Fibroblast of skin of left quadriceps (primary cell): ENCODE data around the gene ZGPAT.
"Not testable (repeated sequence)": the region's sequence is repeated elsewhere in the genome, so short reads cannot be mapped to it uniquely, and the experiment has no call there.

Source experiments
- DNase-seq, 2 experiments: peaks; one replicate each; pipeline ENCODE4 v3.0.0-alpha.2; 2013; ENCODE audit warnings: low read depth in 2 of 2

The ZGPAT gene

DNA sequence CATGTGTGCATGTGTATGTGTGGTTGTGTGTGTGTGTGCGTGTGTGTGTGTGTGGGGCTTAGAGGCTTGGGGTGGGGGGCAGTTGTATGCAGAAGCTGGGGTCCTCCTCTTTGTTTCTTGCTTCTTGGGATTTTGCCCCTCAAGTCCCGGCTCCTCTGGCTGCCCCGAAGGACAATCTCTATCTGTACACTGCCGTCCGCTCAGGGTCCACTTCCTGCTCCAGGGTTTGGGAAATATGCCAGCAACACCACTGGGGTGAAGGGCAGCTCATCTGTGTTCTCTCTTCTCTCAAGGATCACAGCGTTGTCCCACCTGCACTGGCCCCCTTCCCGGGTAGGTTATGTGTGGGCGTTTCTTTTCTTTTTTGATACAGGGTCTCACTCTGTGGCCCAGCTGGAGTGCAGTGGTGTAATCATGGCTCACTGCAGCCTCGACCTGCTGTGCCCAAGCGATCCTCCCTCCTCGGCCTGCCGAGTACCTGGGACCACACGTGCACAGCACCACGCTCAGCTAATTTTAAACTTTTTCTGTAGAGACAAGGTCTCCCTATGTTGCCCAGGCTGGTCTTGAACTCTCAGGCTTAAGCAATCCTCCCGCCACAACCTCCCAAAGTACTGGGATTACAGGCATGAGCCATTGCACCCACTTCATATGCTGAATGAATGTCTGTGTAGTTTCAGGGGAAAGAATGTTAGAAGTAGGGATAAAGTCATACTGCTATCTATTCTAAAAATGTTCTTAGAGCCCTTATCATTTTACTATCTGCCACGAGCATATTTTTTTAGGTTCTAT is 57.4 kb downstream of the ZGPAT start:
- DNase-seq: no peak

DNA sequence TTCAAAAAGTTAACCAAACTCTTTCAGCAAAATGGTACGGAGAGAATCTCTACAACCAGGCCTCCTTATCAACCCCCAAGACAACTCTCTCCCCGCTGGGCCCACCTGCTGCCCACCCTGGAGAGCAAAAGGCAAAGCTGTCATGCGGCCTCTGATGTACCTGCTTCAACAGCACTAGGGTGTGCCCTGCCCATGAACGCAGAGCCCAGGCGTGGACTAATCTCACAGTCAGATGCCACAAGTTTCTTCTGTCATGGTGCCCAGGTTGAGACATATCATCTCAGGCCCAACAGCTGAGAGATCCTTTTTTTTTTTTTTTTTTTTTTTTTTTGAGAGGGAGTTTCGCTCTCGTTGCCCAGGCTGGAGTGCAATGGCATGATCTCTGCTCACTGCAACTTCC is 58.1 kb downstream of the ZGPAT start:
- DNase-seq: no peak

DNA sequence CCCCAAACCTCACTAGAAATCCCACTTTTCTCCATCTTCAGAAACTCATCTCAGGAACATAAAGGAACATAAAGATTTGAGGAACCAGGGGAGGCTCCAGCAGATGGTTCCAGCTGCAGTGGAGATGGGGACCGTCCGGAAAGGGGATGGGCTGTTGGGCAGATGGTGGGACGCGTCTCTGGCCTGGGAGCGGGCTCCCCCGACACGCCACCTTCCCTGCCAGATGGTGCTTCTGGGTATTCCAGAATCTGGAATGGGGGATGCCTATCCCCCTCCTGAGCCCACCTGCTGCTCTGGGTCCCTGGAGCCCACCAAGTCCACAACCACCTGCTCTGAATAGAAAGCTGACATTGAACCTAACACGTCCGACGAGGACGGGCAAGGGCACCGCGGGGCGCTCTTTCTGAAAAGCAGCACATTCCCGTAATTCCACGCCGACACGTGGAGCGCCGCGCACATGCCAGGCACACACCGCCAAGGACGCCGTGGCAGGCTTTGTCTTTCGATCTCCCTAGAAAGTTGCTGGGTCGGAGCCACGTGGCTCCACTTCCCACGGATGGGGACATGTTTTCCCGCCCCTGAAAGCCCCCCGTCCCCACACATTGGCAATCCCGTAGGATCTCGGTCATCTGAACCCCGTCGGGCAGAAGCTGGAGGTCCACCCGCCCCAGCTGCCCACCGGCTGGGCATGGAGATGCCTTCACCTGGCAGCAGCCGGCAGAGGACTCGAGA is 59.0 kb downstream of the ZGPAT start:
- DNase-seq: no peak

DNA sequence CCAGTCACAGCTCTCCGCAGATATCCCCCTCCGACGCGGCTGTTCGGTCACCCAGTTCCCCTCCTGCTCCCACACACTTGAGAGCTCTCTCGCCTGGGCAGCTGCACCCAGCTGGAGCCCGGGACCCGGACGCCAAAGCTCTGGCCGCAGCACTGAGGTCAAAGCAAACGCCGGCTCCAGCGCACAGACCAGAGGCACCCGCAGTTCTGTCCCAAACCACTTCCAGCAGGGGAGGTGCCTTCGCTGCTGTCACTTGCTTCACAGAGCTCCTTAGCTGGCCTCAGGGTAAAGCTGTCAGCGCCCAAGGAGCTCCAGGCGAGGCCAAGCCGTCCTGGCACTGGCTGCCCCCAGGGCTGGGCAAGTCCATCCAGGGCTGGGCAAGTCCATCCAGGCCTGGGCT is 59.6 kb downstream of the ZGPAT start:
- no peak for DNase-seq

DNA sequence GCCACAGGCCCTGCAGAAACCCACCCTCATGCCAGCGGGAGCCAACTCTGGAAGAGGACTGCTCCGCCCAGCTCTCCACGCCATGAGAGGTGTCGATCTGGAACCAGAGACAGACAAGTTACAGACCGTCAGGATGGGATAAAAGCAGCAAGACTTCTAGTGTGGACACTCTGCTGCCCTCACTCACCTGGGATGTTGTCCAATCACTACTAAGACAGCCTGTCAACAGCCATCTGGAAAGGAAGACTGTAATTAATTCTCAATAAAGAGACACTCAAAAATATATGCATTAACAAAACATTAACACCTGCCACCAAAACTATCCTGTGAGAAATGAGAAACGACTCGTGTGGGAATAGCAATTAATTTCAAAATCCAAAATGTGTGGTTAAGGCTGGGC is 60.0 kb downstream of the ZGPAT start:
- no peak for DNase-seq

DNA sequence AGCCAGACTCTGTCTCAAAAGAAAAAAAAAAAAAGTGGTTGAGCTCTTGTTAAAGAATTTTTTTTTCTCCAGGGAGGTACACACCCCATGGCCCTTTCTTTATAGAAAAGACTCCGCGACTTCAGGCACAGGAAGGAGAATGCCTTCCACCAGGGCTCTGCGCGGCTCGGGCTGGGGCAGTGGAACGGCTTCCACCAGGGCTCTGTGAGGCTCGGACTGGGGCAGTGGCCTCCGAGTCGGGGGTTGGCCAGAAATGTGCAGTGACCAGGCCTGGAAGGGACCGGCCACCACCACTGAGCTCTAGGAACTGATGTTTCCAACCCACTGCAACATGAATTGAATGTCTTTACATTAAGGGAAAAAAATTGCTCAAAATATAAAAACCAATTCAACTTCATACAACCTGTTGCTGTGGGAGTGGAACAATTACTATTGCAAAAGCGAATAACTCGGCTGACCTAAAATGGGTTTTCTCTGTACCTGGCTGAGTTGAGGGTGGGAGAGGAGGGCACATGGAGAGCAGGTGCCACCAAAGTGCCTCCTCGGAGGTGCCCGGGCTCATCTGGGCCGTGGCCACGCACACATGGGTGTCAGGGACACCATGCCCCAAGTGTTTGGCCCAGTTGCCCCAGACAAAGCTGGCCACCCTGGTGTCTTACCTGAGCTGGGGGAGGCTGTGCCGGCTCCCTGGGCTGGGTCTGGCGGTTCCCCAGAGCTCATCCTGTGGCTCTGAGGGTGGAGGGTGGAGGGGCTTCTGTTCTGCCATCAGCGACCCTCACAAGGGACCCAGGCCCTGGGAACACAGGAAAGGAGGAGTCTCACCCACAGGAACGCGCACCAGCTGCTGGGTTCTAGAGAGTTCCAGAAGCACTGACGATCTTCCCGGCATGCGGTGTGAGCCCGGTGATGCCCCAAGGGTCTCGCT is 61.0 kb downstream of the ZGPAT start:
- DNase-seq: no peak

DNA sequence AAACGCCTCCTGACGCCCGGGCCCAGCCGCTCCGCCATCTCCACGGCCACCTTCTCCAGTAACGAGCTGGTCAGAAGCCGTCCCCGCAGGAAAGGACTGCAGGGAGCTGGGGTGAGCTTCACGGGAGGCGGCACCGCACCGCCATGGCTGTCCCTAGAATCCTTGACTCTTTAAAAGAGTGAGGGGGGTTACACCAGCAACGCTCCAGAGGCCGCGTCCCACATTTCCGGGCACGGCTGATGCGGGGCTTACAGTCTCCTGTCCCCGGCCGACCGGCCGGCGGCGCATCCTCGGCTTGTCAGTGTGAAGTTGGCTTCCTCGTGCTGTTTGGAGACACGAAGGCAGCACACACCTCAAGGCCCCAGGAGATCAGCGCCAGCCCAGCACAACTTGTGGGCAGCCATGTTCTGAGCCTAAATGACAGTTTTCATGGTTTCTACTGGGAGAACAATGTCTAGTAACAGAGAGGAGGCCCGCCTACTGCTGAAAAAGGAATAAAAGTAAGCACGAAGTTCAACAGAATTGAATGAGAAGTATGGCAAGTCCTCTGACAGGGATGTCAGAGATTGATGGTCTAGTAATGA is 62.1 kb downstream of the ZGPAT start:
- DNase-seq: no peak

DNA sequence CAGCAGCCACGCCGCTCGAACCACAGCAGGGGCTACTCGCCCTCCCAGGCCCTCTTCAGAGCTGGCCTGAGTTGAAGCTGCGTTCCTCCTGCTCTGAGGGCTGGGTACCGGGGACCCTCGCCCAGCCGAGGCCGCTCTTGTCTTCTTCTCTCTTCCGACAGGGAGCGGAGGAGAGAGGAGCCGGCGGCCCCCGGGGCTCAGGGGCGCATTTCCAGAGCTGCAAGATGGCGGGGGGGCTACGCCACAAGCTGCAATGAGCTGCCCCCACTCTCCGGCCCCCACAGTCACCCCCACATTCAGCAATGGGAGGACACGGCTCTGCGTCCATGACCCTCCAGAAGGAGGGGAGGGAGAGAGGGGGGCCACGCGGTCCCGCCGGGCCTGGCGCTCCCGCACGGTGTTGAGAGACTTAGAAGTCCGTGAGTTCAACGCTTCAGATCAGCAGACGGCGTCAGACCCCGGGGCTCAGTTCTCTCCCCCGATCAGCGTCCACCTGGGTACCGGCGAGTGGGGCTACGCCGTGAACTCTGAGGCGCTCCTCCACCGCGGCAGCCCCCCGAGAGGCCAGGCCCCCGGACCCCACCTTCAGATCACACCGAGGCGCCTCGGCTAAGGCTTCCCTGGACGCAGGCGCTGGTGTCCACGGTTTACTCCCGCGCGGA is 63.3 kb downstream of the ZGPAT start:
- no peak for DNase-seq

DNA sequence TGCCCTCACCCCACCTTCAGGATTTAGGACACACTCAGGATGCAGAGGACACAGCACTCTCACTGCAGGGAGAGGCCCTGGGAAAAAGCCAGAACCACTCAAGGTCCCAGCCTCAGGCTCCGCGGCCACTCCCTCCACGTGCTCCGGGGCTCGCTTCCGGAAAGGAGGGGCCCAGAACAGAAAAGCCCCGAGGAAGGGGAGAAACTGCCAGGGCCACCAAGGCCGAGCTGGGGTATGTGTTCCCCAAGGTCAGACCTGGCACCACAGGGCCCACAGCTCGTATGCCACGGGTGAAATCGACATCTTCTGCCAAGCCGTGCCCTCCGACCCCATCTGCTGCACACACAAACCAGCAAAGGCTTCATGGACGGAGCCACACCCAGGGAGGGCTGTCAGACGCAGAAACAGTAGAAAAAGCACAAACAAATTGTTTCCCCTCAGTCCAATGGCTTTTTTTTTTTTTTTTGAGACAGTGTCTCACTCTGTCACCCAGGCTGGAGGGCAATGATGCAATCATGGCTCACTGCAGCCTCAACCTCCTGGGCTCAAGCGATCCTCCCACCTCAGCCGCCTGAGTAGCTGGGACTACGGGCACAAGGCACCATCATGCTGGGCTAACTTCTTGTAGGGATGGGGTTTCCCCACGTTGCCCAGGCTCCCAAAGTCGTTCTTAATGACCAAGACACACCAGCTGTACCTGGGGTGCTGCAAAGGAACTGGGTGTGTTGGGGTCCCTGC is 65.1 kb downstream of the ZGPAT start:
- no peak for DNase-seq

DNA sequence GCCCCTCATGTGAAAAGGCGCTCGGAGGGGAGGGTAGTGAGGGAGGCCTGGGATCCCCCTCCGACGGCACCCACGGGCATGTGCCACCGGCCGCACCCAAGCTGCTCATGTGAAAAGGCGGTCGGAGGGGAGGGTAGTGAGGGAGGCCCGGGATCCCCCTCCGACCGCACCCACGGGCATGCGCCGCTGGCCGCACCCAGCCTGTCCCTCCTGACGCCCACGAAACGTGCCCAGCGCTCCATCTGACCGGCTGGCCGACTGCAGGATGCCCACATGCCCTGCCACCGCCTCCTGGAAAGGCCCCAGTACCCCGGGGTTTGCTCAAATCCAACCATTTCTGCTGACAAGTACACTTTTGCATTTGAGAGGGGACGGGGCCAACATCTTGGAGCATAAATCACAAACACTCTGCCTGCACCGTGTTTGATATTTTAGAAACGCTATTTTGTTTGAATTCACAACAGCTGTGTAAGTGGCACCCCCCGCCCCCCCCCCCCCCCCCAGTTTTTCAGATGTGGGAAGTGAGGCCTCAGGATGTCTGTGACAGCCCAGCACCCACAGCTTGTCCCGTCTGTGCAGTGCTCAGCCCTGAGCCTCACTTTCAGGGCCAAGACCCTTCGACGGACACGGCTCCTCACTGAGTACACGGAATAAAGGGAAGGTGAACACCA is 65.9 kb downstream of the ZGPAT start:
- DNase-seq: no peak

DNA sequence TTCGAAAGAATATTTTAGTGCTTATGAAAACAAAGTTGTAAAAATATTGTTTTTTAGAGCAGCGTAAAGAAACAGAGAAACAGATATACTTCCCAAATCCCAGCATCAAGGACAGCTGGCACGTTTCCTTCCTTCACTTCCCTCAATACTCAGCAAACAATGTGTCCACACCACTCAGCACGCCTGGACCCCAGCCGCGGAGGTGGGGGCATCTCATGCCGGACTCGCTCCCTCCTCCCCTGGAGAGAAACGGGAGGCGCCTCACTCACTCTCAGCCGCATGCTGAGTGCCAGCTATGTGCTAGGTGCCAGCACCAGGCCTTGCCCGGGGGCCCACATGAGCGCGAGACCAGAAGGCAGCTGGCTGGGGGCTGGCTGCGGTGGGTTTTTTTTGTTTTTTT is 66.5 kb downstream of the ZGPAT start:
- no peak for DNase-seq

DNA sequence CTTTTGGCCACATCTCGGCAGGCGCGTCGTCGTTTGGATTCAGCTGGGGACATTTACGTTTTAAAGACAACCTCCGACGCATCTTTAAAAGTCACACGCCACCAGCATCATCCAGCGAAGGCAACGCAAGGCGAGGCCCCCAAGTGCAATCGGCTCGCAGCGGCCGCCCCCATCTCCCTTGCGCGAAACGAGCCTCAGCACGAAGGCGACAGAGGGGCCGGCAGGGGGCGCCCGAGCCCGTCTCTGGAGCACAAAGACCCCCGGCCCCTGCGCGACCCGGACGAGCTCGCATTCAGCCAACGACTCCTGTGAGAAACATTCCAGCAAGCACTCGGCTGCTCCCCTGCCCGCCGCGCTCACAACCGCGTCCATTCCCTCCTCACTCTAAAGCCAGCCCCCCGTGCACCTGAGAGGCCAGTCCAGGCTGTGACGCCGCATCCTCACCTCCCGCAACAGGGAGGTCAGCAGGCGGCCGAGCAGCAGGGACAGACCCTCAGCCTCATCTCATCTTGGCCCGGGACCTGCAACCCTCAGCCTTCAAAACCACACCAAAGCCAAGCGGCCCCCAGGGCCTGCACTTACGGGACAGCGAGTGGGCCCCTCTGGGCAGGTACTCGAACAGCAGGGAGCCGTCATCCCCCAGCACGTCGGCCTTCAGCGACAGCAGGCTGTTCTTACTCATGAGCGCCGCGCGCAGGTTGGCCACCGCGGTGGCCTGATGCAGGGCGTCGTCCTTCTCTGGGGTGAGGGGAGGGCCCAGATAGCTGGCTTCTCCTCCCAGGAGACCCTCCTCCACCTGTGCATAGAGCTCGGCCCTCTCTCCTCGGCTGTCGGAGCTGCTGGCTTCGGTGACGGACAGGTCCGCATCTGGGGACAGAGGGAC is 67.5 kb downstream of the ZGPAT start:
- DNase-seq: peak in 1 of 2 experiments; percentile 15

DNA sequence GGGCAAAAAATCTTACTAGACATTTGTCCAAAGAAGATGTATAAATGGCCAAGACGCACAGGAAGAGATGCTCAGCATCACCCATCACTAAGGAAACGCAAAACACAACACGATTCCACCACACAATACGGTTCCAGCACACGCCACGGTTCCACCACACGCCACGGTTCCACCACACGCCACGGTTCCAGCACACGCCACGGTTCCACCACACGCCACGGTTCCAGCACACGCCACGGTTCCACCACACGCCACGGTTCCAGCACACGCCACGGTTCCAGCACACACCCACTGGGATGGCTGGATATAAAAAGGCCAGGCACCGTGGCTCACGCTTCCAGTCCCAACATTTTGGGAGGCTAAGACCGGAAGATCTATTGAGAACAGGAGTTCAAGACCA is 69.0 kb downstream of the ZGPAT start:
- DNase-seq: not testable (repeated sequence)

DNA sequence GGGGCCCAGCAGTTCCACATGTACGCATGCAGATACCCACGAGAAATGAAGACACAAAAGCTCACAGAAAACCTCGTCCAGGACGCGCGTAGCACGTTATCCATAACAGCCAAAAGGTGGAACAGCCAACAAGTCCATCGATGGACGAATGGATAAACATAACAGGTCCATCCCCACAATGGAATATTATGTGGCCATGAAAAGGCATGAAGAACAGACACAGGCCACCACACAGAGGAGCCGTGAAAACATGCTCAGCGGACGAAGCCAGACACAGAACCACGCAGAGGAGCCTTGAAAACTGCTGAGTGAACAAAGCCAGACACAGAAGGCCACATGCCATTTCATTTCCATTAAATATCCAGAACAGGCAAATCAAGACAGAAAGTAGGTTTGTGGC is 69.8 kb downstream of the ZGPAT start:
- no peak for DNase-seq

DNA sequence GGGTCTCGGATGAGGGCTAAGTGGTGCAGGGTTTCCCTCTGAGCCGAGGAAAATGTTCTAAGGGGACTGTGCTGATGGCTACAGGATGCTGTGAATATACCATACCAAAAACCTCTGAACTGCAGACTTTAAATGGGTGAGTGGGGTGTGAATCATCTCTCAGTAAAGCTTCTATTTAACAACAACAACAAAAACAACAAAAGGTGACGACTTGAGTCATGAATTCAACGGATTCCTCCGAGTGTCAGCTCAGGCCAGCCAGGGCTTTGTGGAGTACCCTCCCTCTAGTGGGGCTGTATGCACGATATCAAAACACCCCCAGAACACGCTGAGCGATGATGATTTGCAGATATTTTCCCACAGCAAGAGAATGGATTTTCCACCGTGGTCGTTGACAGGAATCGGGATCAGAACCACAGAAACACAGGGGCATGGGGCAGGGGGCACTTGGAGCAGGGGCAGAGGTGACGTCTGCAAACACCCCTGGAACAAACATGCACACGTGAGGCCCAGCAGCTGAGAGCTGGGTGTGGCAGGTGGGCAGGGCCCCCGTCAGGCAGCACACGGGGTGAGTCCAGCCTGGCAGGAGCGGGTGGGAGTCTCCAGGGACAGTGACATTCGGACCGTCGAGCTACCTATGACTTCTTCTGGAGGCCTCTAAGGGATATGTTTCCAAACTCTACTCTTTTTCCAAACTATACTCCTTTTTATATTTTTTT is 70.4 kb downstream of the ZGPAT start:
- no peak for DNase-seq

DNA sequence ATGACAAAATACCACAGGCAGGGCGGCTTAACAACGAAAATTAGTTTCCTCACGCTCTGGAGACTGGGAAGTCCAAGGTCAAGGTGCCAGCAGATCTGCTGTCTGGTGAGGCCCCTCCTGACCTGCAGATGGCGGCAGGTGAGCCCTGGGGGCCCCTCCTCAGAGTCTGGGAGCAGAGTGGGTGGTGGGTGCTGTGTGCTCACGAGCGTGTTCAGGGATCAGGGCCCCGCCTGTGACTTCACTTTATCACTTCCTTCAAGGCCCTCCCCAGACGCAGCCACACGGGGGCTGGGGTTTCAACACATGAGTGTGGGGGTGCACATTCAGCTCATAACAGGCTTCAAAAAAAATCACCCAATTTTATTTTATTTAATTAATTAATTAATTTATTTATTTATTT is 71.0 kb downstream of the ZGPAT start:
- DNase-seq: no peak

DNA sequence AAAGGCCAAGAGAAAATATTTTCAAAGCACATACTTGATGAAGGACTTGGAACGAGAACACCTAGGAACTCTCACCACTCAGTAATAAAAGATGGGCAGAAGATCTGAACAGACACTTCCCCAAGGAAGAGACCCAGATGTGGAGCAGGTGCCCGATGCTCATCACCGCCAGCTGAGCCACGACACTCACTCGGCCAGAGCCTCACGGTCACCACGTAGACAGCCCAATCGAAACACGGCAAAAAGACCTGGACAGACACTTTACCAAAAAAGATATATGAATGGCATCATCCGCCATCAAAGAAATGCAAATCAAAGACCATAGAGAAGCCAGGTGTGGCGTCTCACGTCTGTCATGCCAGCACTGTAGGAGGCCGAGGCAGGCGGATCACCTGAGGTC is 73.3 kb downstream of the ZGPAT start:
- no peak for DNase-seq

DNA sequence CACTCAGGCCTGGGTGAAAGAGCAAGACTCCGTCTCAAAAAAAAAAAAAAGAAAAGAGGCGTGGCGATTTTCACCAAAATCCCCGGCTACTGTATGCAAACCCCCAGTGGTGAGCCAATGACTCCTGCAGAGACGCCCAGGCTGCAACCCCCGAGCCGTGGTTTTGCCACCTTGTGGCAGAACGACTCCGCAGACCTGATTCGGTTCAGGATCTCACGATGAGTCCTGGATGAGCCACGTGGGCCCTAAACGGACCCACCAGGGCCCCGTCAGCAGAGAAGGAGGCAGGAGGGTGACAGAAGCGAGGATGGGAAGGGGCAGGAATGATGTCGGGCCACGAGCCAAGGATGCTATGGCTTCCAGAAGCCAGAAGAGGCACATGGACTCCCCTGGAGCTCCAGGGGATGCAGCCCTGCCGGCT is 74.2 kb downstream of the ZGPAT start:
- no peak for DNase-seq
